ENCODE data around the gene TRAF3IP3.
"Not testable (repeated sequence)": the region's sequence is repeated elsewhere in the genome, so short reads cannot be mapped to it uniquely, and the experiment has no call there.

The TRAF3IP3 gene

GRCh38 chr1:209789245-209789644 is 33.4 kb downstream of the TRAF3IP3 start:
- H3K4me1 Mint-ChIP-seq (ENCODE audit: low read depth) = peaks cover 45% of the 10 kb centered on the region
- H3K27me3 Mint-ChIP-seq (ENCODE audit: low read depth) = peaks cover 10% of the 10 kb centered on the region
- H3K9me3 Mint-ChIP-seq = peaks cover 7% of the 10 kb centered on the region
- H3K27ac Mint-ChIP-seq = peak overlapping the region; percentile 55
- H3K36me3 Mint-ChIP-seq (ENCODE audit: low read depth) = peaks cover 3% of the 10 kb centered on the region
- H3K4me3 Mint-ChIP-seq = peak overlapping the region; percentile 12

GRCh38 chr1:209790286-209791193 is 34.7 kb downstream of the TRAF3IP3 start:
- Mint-ChIP-seq H3K27me3 (ENCODE audit: low read depth) (peaks cover 18% of the 10 kb centered on the region), H3K4me1 (ENCODE audit: low read depth) (peaks cover 36% of the 10 kb centered on the region), H3K9me3 (peaks cover 7% of the 10 kb centered on the region), H3K36me3 (ENCODE audit: low read depth) (no peaks in the 10 kb centered on the region), H3K27ac (peak overlapping the region; percentile 12), H3K4me3 (no peak overlapping the region)

GRCh38 chr1:209791920-209792319 is 36.1 kb downstream of the TRAF3IP3 start:
- H3K9me3 Mint-ChIP-seq = peaks cover 7% of the 10 kb centered on the region
- H3K4me1 Mint-ChIP-seq (ENCODE audit: low read depth) = peaks cover 32% of the 10 kb centered on the region
- no peaks in the 10 kb centered on the region for H3K36me3 Mint-ChIP-seq (ENCODE audit: low read depth)
- no peak overlapping the region for H3K4me3 Mint-ChIP-seq
- peaks cover 18% of the 10 kb centered on the region for H3K27me3 Mint-ChIP-seq (ENCODE audit: low read depth)
- no peak overlapping the region for H3K27ac Mint-ChIP-seq

- H3K9me3 Mint-ChIP-seq; H3K4me3 Mint-ChIP-seq; H3K36me3 Mint-ChIP-seq (ENCODE audit: low read depth); H3K27ac Mint-ChIP-seq: not testable (repeated sequence)
- Mint-ChIP-seq H3K27me3 (ENCODE audit: low read depth) (peaks cover 15% of the 10 kb centered on the region), H3K4me1 (ENCODE audit: low read depth) (peaks cover 26% of the 10 kb centered on the region)
These were observed 37.9 kb downstream of the TRAF3IP3 start for GRCh38 chr1:209793711-209794110.

GRCh38 chr1:209797978-209798639 is 42.3 kb downstream of the TRAF3IP3 start:
- H3K4me3 Mint-ChIP-seq = no peak overlapping the region
- peaks cover 26% of the 10 kb centered on the region for H3K27me3 Mint-ChIP-seq (ENCODE audit: low read depth)
- peaks cover 3% of the 10 kb centered on the region for H3K4me1 Mint-ChIP-seq (ENCODE audit: low read depth)
- no peak overlapping the region for H3K27ac Mint-ChIP-seq
- H3K9me3 Mint-ChIP-seq = peaks cover 7% of the 10 kb centered on the region
- H3K36me3 Mint-ChIP-seq (ENCODE audit: low read depth) = no peaks in the 10 kb centered on the region

- no peaks in the 10 kb centered on the region for H3K9me3 Mint-ChIP-seq
- H3K4me1 Mint-ChIP-seq (ENCODE audit: low read depth) = peaks cover 8% of the 10 kb centered on the region
- no peak overlapping the region for H3K4me3 Mint-ChIP-seq
- H3K27ac Mint-ChIP-seq = no peak overlapping the region
- H3K36me3 Mint-ChIP-seq (ENCODE audit: low read depth) = peaks cover 1% of the 10 kb centered on the region
- H3K27me3 Mint-ChIP-seq (ENCODE audit: low read depth) = peaks cover 25% of the 10 kb centered on the region
These were observed 45.4 kb downstream of the TRAF3IP3 start for GRCh38 chr1:209800984-209801834.

- Mint-ChIP-seq H3K36me3 (ENCODE audit: low read depth) (peaks cover 1% of the 10 kb centered on the region), H3K27ac (no peak overlapping the region), H3K4me3 (no peak overlapping the region), H3K4me1 (ENCODE audit: low read depth) (peaks cover 10% of the 10 kb centered on the region), H3K27me3 (ENCODE audit: low read depth) (peaks cover 25% of the 10 kb centered on the region), H3K9me3 (no peaks in the 10 kb centered on the region)
These were observed 46.4 kb downstream of the TRAF3IP3 start for GRCh38 chr1:209802117-209802779.

- Mint-ChIP-seq H3K27ac (no peak overlapping the region), H3K9me3 (no peaks in the 10 kb centered on the region), H3K4me1 (ENCODE audit: low read depth) (peaks cover 10% of the 10 kb centered on the region), H3K36me3 (ENCODE audit: low read depth) (peaks cover 1% of the 10 kb centered on the region), H3K4me3 (no peak overlapping the region), H3K27me3 (ENCODE audit: low read depth) (peaks cover 25% of the 10 kb centered on the region)
These were observed 46.9 kb downstream of the TRAF3IP3 start for GRCh38 chr1:209802780-209803152.

GRCh38 chr1:209803568-209803967 is 47.7 kb downstream of the TRAF3IP3 start:
- Mint-ChIP-seq H3K4me1 (ENCODE audit: low read depth) (peaks cover 7% of the 10 kb centered on the region), H3K36me3 (ENCODE audit: low read depth) (peaks cover 1% of the 10 kb centered on the region), H3K4me3 (no peak overlapping the region), H3K9me3 (no peaks in the 10 kb centered on the region), H3K27me3 (ENCODE audit: low read depth) (peaks cover 25% of the 10 kb centered on the region), H3K27ac (no peak overlapping the region)

GRCh38 chr1:209805341-209805781 is 49.5 kb downstream of the TRAF3IP3 start:
- Mint-ChIP-seq H3K9me3 (no peaks in the 10 kb centered on the region), H3K4me3 (no peak overlapping the region), H3K4me1 (ENCODE audit: low read depth) (peaks cover 7% of the 10 kb centered on the region), H3K36me3 (ENCODE audit: low read depth) (peaks cover 1% of the 10 kb centered on the region), H3K27ac (no peak overlapping the region), H3K27me3 (ENCODE audit: low read depth) (peaks cover 25% of the 10 kb centered on the region)

GRCh38 chr1:209805875-209806760 is 50.3 kb downstream of the TRAF3IP3 start, which contains the start of gene IRF6:
Gene IRF6, minus strand, starts transcription at chr1:209806142. Its CDS starts 4,729 bp downstream, at chr1:209801413.
- Mint-ChIP-seq H3K27ac (no peak within 1 kb of the TSS), H3K4me1 (ENCODE audit: low read depth) (peaks cover 7% of the 10 kb centered on the region), H3K27me3 (ENCODE audit: low read depth) (peaks cover 25% of the 10 kb centered on the region), H3K4me3 (peak within 1 kb of the TSS; percentile 45), H3K9me3 (no peaks in the 10 kb centered on the region), H3K36me3 (ENCODE audit: low read depth) (peaks cover 1% of the 10 kb centered on the region)

- H3K27me3 Mint-ChIP-seq (ENCODE audit: low read depth) = peaks cover 19% of the 10 kb centered on the region
- H3K4me3 Mint-ChIP-seq = no peak overlapping the region
- H3K36me3 Mint-ChIP-seq (ENCODE audit: low read depth) = peaks cover 1% of the 10 kb centered on the region
- no peak overlapping the region for H3K27ac Mint-ChIP-seq
- no peaks in the 10 kb centered on the region for H3K9me3 Mint-ChIP-seq
- H3K4me1 Mint-ChIP-seq (ENCODE audit: low read depth) = peaks cover 7% of the 10 kb centered on the region
These were observed 51.7 kb downstream of the TRAF3IP3 start for GRCh38 chr1:209807509-209807908.

GRCh38 chr1:209808059-209808581 is 52.3 kb downstream of the TRAF3IP3 start:
- Mint-ChIP-seq H3K4me1 (ENCODE audit: low read depth) (peaks cover 7% of the 10 kb centered on the region), H3K27ac (no peak overlapping the region), H3K27me3 (ENCODE audit: low read depth) (peaks cover 14% of the 10 kb centered on the region), H3K9me3 (no peaks in the 10 kb centered on the region), H3K4me3 (no peak overlapping the region), H3K36me3 (ENCODE audit: low read depth) (peaks cover 1% of the 10 kb centered on the region)

All from T-helper 1 cell treated with Interleukin-12 subunit alpha and Interleukin-12 subunit beta and Interleukin-4 antibody, amounts not matched to agents 30 μg/mL and 1 μg/mL, for 36 hours (primary cell).